ENCODE results near the gene DHRSX. TPM values are rescaled to one million over a fixed set of nuclear protein-coding genes. Genes with fewer than 3 reads are reported as not detected.
A peak's percentile ranks its signal among the peaks of the same experiment; 100 is the strongest.

The DHRSX gene
- total RNA-seq, 3 donors from 2014 or later: 24.3 to 39.0 (median 29.2) TPM

DNA sequence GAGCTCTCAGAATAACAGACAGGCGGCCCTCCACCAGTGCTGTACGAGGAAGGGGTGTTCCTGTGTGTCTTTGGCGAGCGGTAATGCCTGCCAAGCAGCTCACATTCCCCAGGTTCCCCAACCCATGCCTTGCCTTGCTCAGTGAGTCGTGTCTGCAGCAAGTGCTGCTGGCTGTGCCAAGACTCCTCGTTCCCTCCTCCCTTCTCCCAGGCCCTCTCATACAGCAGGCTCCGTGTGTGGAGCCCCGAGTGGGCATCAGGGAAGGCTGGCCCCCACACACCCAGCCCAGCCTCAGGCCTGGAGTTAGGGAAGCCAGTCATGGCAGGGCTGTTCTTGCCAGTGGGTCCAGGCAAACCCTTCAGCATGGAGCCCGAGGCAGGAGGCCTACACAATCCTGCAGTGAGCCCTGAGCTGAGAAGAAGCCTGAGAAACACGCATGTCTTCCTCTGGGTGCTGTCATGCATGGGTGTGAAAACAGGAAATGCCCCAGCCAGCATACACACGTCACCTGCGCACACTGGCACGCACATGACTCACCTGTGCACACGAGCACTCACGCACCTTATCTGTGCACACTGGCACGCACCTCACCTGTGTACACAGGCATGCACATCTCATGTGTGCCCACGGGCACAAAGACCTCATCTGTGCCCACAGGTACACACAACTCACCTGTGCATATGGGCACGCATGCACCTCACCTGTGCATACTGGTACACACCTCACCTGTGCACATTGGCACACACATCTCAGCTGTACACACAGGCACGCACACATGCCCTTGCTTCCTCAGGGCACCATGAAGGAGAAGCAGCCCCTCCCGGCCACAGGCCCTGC lies 238.7 kb downstream of the DHRSX start:
- intact Hi-C loops (cut with DNase I; ENCODE audit: low total_unique reads): no loop called here

DNA sequence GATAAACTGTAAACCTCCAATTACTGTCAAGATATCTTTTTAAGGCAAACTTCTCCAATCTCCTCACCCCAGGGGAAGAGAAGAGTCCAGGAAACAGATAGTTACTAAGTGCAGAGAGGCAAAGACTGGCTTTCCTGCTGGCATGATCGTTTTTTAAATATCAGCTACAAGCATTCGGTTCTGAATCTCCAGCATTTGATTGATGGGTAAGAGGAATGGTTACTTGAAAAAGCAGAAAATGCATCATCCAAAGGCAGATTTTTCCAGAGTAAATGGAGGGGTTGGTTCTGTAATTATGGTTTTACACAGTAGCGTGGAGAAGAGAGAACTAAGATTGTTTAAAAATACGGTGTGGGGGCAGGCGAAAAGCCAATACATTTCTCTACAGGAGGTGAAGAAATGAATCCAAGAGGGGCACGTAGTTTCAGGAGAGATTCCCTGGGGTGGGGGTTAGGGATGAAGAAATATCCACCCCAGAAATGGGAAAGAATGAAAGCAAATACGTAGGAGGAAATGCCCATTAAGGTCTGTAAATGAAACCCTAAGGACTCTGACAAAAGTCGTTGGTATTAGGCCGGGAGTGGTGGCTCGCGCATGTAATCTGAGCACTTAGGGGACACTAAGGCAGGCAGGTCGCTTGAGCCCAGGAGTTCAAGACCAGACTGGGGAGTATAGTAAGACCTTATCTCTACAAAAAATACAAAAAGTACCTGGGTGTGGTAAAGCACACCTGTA lies 248.3 kb downstream of the DHRSX start:
- Histone ChIP-seq H3K36me3 (no peaks in the 10 kb centered on the region), H3K4me3 (peak overlapping the region in 1 of 3 donors; percentile 28), H3K4me1 (no peaks in the 10 kb centered on the region), H3K9me3 (peaks cover 0 to 9% of the 10 kb centered on the region in 2 donors), H3K27me3 (no peaks in the 10 kb centered on the region), H3K27ac (peak overlapping the region in 1 of 2 donors; percentile 66)
- no peak for DNase-seq (ENCODE audit: low spot score in 2 of 2)
- intact Hi-C loops (cut with DNase I; ENCODE audit: low total_unique reads): no loop called here
- no peak for TF ChIP-seq POLR2AphosphoS5 (IDR thresholded peaks at IDR 0.05)
- TF ChIP-seq, protein P1, sequence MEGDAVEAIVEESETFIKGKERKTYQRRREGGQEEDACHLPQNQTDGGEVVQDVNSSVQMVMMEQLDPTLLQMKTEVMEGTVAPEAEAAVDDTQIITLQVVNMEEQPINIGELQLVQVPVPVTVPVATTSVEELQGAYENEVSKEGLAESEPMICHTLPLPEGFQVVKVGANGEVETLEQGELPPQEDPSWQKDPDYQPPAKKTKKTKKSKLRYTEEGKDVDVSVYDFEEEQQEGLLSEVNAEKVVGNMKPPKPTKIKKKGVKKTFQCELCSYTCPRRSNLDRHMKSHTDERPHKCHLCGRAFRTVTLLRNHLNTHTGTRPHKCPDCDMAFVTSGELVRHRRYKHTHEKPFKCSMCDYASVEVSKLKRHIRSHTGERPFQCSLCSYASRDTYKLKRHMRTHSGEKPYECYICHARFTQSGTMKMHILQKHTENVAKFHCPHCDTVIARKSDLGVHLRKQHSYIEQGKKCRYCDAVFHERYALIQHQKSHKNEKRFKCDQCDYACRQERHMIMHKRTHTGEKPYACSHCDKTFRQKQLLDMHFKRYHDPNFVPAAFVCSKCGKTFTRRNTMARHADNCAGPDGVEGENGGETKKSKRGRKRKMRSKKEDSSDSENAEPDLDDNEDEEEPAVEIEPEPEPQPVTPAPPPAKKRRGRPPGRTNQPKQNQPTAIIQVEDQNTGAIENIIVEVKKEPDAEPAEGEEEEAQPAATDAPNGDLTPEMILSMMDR (IDR thresholded peaks at IDR 0.05): no peak
- no peak for TF ChIP-seq POLR2A (IDR thresholded peaks at IDR 0.05)

More for the DNA sequence above, 238.7 kb downstream of the DHRSX start:
- DNase-seq (ENCODE audit: low spot score in 2 of 2): peak in 1 of 2 donors; percentile 28
- TF ChIP-seq POLR2AphosphoS5 (IDR thresholded peaks at IDR 0.05) (no peak), POLR2A (IDR thresholded peaks at IDR 0.05) (no peak)
- TF ChIP-seq, protein P1 (IDR thresholded peaks at IDR 0.05): no peak
- no peak overlapping the region for H3K4me3 ChIP-seq
- H3K27me3 ChIP-seq: no peaks in the 10 kb centered on the region
- H3K27ac ChIP-seq: no peak overlapping the region
- H3K4me1 ChIP-seq: no peaks in the 10 kb centered on the region
- H3K36me3 ChIP-seq: no peaks in the 10 kb centered on the region
- H3K9me3 ChIP-seq: no peaks in the 10 kb centered on the region

DNA sequence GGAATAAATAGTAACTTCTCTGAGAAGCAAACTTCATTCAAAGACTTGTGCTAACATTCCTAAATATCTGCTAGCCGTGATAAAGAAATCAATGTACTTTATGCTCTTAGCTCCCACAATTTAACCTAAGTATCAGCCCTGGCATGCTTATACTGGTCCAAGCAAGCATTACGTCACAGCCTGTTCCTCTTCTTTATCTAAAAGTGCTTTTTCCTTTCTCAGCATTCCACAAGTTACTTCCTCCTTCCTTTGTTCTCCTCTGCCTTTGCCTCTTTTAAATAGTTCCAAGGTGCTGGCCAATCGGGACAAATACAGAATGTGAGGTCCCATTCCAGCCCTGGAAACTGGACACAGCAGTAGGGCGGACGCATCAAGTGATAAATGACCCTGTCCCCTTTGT lies 249.6 kb downstream of the DHRSX start:
- DNase-seq (ENCODE audit: low spot score in 2 of 2): no peak
- no peak overlapping the region for H3K4me3 ChIP-seq
- H3K27me3 ChIP-seq: no peaks in the 10 kb centered on the region
- H3K27ac ChIP-seq: no peak overlapping the region
- no peaks in the 10 kb centered on the region for H3K36me3 ChIP-seq
- H3K9me3 ChIP-seq: peaks cover 0 to 9% of the 10 kb centered on the region in 2 donors
- intact Hi-C loops (cut with DNase I; ENCODE audit: low total_unique reads): no loop called here
- TF ChIP-seq POLR2A (IDR thresholded peaks at IDR 0.05) (no peak), POLR2AphosphoS5 (IDR thresholded peaks at IDR 0.05) (no peak)
- TF ChIP-seq, protein P1 (IDR thresholded peaks at IDR 0.05): no peak
- no peaks in the 10 kb centered on the region for H3K4me1 ChIP-seq

DNA sequence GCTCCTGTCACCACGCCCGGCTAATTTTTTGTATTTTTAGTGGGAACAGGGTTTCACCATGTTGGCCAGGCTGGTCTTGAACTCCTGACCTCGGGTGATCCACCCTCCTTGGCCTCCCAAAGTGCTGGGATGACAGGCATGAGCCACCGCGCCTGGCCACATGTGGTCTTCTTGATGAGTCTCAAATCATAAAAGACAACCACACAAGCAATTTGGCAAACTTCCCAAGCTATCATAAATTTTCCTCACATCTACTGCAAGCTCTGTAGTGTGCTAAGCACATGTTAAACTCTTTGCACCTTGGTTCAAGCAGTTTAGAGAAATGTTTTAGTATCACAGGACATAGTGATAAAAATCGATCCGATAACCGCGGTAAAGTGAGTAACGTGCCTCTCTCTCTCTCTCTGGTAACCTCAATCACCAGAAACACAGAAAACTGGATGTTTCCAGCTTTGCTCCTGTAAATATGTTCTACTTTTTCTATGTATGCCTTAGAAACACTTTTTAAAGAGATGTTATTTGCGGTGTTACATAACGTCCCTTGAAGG lies 256.8 kb downstream of the DHRSX start:
- Histone ChIP-seq H3K4me1 (no peaks in the 10 kb centered on the region), H3K9me3 (peaks cover 0 to 4% of the 10 kb centered on the region in 2 donors), H3K27ac (no peak overlapping the region), H3K4me3 (no peak overlapping the region), H3K36me3 (no peaks in the 10 kb centered on the region), H3K27me3 (no peaks in the 10 kb centered on the region)
- no peak for DNase-seq (ENCODE audit: low spot score in 2 of 2)
- TF ChIP-seq POLR2A (IDR thresholded peaks at IDR 0.05): no peak
- TF ChIP-seq, protein P1 (IDR thresholded peaks at IDR 0.05): no peak
- no peak for TF ChIP-seq POLR2AphosphoS5 (IDR thresholded peaks at IDR 0.05)
- intact Hi-C loops (cut with DNase I; ENCODE audit: low total_unique reads): no loop called here

Data from breast epithelium (tissue), 4 donors.